MM.1S (cell line): ENCODE data around the gene DBNDD1.
A peak's percentile ranks its signal among the peaks of the same experiment; 100 is the strongest.

ENCODE experiments used
- DNase-seq: peaks from one replicate; pipeline ENCODE4 v3.0.0-alpha.2; 2015
- H2AFZ ChIP-seq: fragments of 300-600 bp; sonication (generic); 2 replicates; pipeline ENCODE4 v1.6.0; 2016; ENCODE audit warnings: antibody characterized with exemption, low read length
- H3F3A ChIP-seq: fragments of 300-600 bp; sonication (generic); 2 replicates; pipeline ENCODE4 v1.6.1; 2016; ENCODE audit warnings: mild to moderate bottlenecking, antibody characterized with exemption, low read length, moderate library complexity, mixed read lengths; ENCODE audit not compliant: insufficient read depth
- H3K27ac ChIP-seq: fragments of 300-600 bp; sonication (generic); 2 replicates; pipeline ENCODE4 v1.5.1; 2016; ENCODE audit warnings: mild to moderate bottlenecking, low read length
- H3K27me3 ChIP-seq: fragments of 300-600 bp; sonication (generic); replicated peaks from 2 replicates; pipeline ENCODE4 v1.6.0; 2016; ENCODE audit warnings: low read length; ENCODE audit not compliant: insufficient read depth
- H3K36me3 ChIP-seq: fragments of 300-600 bp; sonication (generic); replicated peaks from 2 replicates; pipeline ENCODE4 v1.6.1; 2016; ENCODE audit warnings: mild to moderate bottlenecking, low read length, mixed read lengths; ENCODE audit not compliant: insufficient read depth
- H3K4me1 ChIP-seq: fragments of 300-600 bp; sonication (generic); 2 replicates; pipeline ENCODE4 v1.6.1; 2016; ENCODE audit warnings: low read length, mixed read lengths
- H3K4me2 ChIP-seq: fragments of 300-600 bp; sonication (generic); 2 replicates; pipeline ENCODE4 v1.6.0; 2016; ENCODE audit warnings: low read depth, low read length
- H3K4me3 ChIP-seq: fragments of 300-600 bp; sonication (generic); 2 replicates; pipeline ENCODE4 v1.5.1; 2016; ENCODE audit warnings: low read length, mixed read lengths
- H3K79me2 ChIP-seq: fragments of 300-600 bp; sonication (generic); 2 replicates; pipeline ENCODE4 v1.6.1; 2016; ENCODE audit warnings: mixed run types, low read length, mixed read lengths
- H3K9ac ChIP-seq: fragments of 300-600 bp; sonication (generic); 2 replicates; pipeline ENCODE4 v1.6.1; 2016; ENCODE audit warnings: low read length, mixed read lengths
- H3K9me2 ChIP-seq: fragments of 300-600 bp; sonication (generic); replicated peaks from 2 replicates; pipeline ENCODE4 v1.6.1; 2016; ENCODE audit warnings: mild to moderate bottlenecking, low read length, mixed read lengths; ENCODE audit not compliant: insufficient read depth
- H3K9me3 ChIP-seq: fragments of 300-600 bp; sonication (generic); replicated peaks from 2 replicates; pipeline ENCODE4 v1.6.1; 2016; ENCODE audit warnings: mild to moderate bottlenecking, low read length, mixed read lengths; ENCODE audit not compliant: insufficient read depth
- H4K20me1 ChIP-seq: fragments of 300-600 bp; sonication (generic); 2 replicates; pipeline ENCODE4 v1.6.1; 2016; ENCODE audit warnings: mild to moderate bottlenecking, low read length, moderate library complexity, mixed read lengths; ENCODE audit not compliant: insufficient read depth
- EZH2 ChIP-seq: fragments of 300-600 bp; sonication (generic); optimal IDR thresholded peaks from 2 replicates; pipeline ENCODE3; 2017; ENCODE audit warnings: low read depth, mild to moderate bottlenecking, antibody characterized with exemption, low read length, mixed read lengths
- EZH2phosphoT487 ChIP-seq: fragments of 300-600 bp; sonication (generic); IDR thresholded peaks from 2 replicates; pipeline ENCODE4 v1.6.1; 2018; ENCODE audit warnings: antibody characterized with exemption, low read length
- TF ChIP-seq, protein P1 (sequence below): fragments of 300-600 bp; sonication (generic); IDR thresholded peaks from 2 replicates; pipeline ENCODE4 v1.5.1; 2016; ENCODE audit warnings: antibody characterized with exemption, low read length, mixed read lengths

DBNDD1 gene

DNA sequence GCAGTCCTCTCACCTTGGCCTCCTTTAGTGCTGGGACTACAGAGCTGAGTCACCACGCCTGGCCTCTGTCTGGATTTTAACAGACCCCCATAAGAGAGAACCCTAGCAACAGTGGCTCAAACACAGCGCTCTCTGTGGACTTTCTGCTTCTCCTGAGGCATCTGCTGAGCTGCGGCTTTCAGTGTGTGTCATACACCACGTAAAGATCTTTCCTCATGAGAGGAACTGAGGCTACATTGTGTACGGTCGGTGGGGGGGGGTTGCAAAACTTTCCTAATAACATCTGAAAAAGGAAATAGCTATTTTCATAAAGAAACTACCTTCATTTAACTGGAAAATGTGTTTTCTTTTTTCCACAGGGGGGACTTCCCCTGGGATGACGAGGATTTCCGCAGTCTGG is 37.8 kb downstream of the DBNDD1 start:
- Histone ChIP-seq H3K79me2 (peaks cover 9% of the 10 kb centered on the region; the same call in 1 of the 2 replicates), H4K20me1 (no peaks in the 10 kb centered on the region), H2AFZ (no peak overlapping the region), H3K9me3 (no peaks in the 10 kb centered on the region), H3K4me1 (no peaks in the 10 kb centered on the region), H3K27me3 (no peaks in the 10 kb centered on the region), H3K9ac (no peak overlapping the region), H3K36me3 (no peaks in the 10 kb centered on the region), H3F3A (no peaks in the 10 kb centered on the region), H3K9me2 (no peaks in the 10 kb centered on the region), H3K4me2 (no peak overlapping the region), H3K27ac (no peak overlapping the region), H3K4me3 (no peak overlapping the region)
- DNase-seq: no peak
- TF ChIP-seq EZH2phosphoT487: no peak

DNA sequence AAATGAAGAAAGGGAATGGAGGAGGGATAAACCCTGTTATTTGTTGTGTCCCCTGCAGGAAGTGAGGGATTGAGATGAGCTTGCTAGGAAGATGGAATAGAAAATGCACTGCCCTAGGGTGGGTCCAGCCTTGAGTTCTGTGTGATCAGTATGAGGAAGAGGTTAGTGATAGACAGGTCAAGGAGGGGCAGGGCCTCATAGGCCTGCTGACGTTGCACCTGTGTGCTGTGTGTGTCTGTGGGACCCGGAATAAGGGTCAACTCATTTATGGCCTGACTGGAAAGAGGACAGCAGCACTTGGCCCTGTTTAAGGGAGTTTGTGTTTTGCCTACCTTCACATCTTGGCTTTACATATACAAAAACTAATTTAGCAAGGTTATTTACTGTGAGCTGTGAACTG is 44.4 kb downstream of the DBNDD1 start:
- Histone ChIP-seq H3K27ac (no peak overlapping the region), H3K27me3 (no peaks in the 10 kb centered on the region), H3K79me2 (peaks cover 39% of the 10 kb centered on the region), H3K4me3 (no peak overlapping the region), H3K9me3 (no peaks in the 10 kb centered on the region), H4K20me1 (no peaks in the 10 kb centered on the region), H3K36me3 (no peaks in the 10 kb centered on the region), H3F3A (no peaks in the 10 kb centered on the region), H3K4me1 (peaks cover 4% of the 10 kb centered on the region; the same call in 1 of the 2 replicates), H3K4me2 (no peak overlapping the region), H2AFZ (no peak overlapping the region), H3K9me2 (no peaks in the 10 kb centered on the region), H3K9ac (no peak overlapping the region)
- no peak for DNase-seq
- no peak for TF ChIP-seq EZH2phosphoT487
- TF ChIP-seq EZH2: no peak
- TF ChIP-seq, protein P1, sequence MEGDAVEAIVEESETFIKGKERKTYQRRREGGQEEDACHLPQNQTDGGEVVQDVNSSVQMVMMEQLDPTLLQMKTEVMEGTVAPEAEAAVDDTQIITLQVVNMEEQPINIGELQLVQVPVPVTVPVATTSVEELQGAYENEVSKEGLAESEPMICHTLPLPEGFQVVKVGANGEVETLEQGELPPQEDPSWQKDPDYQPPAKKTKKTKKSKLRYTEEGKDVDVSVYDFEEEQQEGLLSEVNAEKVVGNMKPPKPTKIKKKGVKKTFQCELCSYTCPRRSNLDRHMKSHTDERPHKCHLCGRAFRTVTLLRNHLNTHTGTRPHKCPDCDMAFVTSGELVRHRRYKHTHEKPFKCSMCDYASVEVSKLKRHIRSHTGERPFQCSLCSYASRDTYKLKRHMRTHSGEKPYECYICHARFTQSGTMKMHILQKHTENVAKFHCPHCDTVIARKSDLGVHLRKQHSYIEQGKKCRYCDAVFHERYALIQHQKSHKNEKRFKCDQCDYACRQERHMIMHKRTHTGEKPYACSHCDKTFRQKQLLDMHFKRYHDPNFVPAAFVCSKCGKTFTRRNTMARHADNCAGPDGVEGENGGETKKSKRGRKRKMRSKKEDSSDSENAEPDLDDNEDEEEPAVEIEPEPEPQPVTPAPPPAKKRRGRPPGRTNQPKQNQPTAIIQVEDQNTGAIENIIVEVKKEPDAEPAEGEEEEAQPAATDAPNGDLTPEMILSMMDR: no peak

DNA sequence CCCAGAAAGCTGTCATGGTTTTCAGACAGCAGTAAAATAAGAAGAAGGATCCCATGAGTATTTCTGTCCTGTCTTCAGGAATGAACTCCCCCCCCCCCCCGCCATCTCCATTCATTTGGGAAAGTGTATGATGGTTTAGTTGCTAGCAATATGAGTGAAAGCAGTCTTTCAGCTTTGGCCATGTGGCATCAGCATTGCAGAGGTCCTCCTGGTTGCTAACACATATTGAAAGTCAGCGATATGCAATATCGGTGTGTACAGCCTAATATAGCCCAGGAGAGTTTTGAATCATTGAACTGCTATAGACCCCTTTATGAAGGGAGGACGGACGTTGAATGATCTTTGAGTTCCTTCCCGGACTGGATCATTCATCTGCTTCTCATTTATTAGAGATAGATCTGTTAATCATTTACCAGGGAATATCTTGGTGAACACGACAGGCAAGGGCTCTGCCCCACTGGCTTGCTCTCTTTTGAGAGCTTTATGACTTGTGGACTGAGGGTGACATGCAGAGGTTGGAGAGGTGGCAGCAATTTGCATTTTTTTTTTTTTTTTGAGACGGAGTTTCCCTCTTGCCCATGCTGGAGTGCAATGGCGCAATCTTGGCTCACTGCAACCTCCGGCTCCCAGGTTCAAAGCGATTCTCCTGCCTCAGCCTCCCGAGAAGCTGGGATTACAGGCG is 45.5 kb downstream of the DBNDD1 start:
- Histone ChIP-seq H3K9me3 (no peaks in the 10 kb centered on the region), H3K36me3 (no peaks in the 10 kb centered on the region), H3K27me3 (no peaks in the 10 kb centered on the region), H3K4me2 (peak overlapping the region; percentile 68), H3K9ac (no peak overlapping the region; the same call in 1 of the 2 replicates), H3K4me1 (peaks cover 4% of the 10 kb centered on the region; the same call in 1 of the 2 replicates), H3K9me2 (no peaks in the 10 kb centered on the region), H3K79me2 (peaks cover 39% of the 10 kb centered on the region), H3K4me3 (peak overlapping the region; percentile 83), H2AFZ (no peak overlapping the region), H4K20me1 (no peaks in the 10 kb centered on the region), H3F3A (no peaks in the 10 kb centered on the region), H3K27ac (no peak overlapping the region)
- DNase-seq: no peak
- TF ChIP-seq EZH2phosphoT487 (no peak), EZH2 (no peak)
- TF ChIP-seq, protein P1: no peak

DNA sequence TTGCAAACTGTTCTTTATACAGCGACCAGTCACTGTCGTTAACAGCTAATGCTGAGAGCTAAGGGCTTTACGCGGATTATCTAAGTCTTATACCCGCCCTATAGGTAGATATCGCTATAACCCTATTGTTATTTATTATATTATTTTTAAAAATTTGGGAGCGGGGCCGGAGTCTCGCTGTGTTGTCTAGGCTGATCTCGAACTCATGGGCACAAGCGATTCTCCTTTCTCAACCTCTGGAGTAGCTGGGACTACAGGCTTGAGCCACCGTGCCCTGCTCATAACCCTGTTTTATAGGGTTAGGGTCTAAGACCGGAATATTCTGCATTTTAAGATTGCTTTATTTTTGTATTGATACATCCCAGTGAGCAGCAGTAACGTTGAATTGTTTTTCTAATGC is 46.0 kb downstream of the DBNDD1 start:
- TF ChIP-seq EZH2: no peak
- TF ChIP-seq, protein P1: no peak
- TF ChIP-seq EZH2phosphoT487: no peak
- H3K4me2 ChIP-seq: peak overlapping the region; percentile 68
- peaks cover 4% of the 10 kb centered on the region; the same call in 1 of the 2 replicates for H3K4me1 ChIP-seq

More for the DNA sequence above, 46.0 kb downstream of the DBNDD1 start:
- H3K9ac ChIP-seq: peak overlapping the region; percentile 90
- H3K4me3 ChIP-seq: peak overlapping the region; percentile 83
- H3K27ac ChIP-seq: peak overlapping the region; percentile 68; the same call in 1 of the 2 replicates
- H3K9me2 ChIP-seq: no peaks in the 10 kb centered on the region
- no peaks in the 10 kb centered on the region for H3K27me3 ChIP-seq
- no peaks in the 10 kb centered on the region for H3K9me3 ChIP-seq
- H3K79me2 ChIP-seq: peaks cover 39% of the 10 kb centered on the region
- H3K36me3 ChIP-seq: no peaks in the 10 kb centered on the region
- no peaks in the 10 kb centered on the region for H4K20me1 ChIP-seq
- H3F3A ChIP-seq: no peaks in the 10 kb centered on the region
- no peak for DNase-seq
- H2AFZ ChIP-seq: peak overlapping the region; percentile 74; the same call in 1 of the 2 replicates
